ENCODE data around the gene KLF5.

DNA sequence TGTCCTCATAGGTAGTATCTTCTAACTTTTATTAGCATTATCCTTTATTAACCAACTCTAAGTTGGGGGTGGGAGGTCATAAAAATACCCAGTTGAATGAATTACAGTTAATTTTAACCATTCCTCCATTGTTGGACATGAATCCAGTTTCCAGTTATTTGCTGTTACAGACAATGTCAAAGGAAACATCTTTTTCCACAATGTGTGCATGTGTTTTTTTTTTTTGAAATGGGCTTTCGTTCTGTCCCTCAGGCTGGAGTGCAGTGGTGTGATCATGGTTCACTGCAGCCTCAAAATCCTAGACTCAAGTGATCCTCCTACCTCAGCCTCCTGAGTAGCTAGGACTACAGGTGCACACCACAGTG is 32.0 kb downstream of the KLF5 start:
- TF ChIP-seq, protein P1, sequence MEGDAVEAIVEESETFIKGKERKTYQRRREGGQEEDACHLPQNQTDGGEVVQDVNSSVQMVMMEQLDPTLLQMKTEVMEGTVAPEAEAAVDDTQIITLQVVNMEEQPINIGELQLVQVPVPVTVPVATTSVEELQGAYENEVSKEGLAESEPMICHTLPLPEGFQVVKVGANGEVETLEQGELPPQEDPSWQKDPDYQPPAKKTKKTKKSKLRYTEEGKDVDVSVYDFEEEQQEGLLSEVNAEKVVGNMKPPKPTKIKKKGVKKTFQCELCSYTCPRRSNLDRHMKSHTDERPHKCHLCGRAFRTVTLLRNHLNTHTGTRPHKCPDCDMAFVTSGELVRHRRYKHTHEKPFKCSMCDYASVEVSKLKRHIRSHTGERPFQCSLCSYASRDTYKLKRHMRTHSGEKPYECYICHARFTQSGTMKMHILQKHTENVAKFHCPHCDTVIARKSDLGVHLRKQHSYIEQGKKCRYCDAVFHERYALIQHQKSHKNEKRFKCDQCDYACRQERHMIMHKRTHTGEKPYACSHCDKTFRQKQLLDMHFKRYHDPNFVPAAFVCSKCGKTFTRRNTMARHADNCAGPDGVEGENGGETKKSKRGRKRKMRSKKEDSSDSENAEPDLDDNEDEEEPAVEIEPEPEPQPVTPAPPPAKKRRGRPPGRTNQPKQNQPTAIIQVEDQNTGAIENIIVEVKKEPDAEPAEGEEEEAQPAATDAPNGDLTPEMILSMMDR (IDR thresholded peaks at IDR 0.05; ENCODE audit: insufficient read depth, low read depth, low read length) = no peak
- no peak for TF ChIP-seq EZH2 (IDR thresholded peaks at IDR 0.05; ENCODE audit: insufficient read depth, low read length)

Data from astrocyte (in vitro differentiated cells and primary cell).